DLD1 (cell line): Measurements from ENCODE around the gene GPANK1.

Experiments used
- in situ Hi-C: cut with HindIII; loops from 2 replicates; pipeline ENCODE4 v1.10.0; 2017; ENCODE audit warnings: low sequenced_read_pairs

The GPANK1 gene

GRCh38 chr6:31643818-31644454 lies 20.9 kb downstream of the GPANK1 start:
- in situ Hi-C loops, result no loop called here

GRCh38 chr6:31642798-31643570 lies 21.8 kb downstream of the GPANK1 start:
- in situ Hi-C loops, result no loop called here

GRCh38 chr6:31641370-31641769 lies 23.4 kb downstream of the GPANK1 start:
- in situ Hi-C loops, result no loop called here

GRCh38 chr6:31640612-31641011 lies 24.2 kb downstream of the GPANK1 start:
- in situ Hi-C loops, result no loop called here

- in situ Hi-C loops, result no loop called here
These were observed 25.3 kb downstream of the GPANK1 start for GRCh38 chr6:31639449-31639861.

GRCh38 chr6:31639043-31639442 lies 25.8 kb downstream of the GPANK1 start:
- in situ Hi-C loops, result no loop called here

- in situ Hi-C loops, result no loop called here
These were observed 27.9 kb downstream of the GPANK1 start for GRCh38 chr6:31636698-31637596.

GRCh38 chr6:31634969-31635575 lies 29.7 kb downstream of the GPANK1 start:
- in situ Hi-C loops, result no loop called here

GRCh38 chr6:31634131-31634530 lies 30.7 kb downstream of the GPANK1 start:
- in situ Hi-C loops, result no loop called here

- in situ Hi-C loops, result no loop called here
These were observed 31.4 kb downstream of the GPANK1 start for GRCh38 chr6:31633447-31633846.

- in situ Hi-C loops, result no loop called here
These were observed 32.4 kb downstream of the GPANK1 start for GRCh38 chr6:31632279-31632946.

- in situ Hi-C loops, result no loop called here
These were observed 33.0 kb downstream of the GPANK1 start for GRCh38 chr6:31631681-31632278.

GRCh38 chr6:31631209-31631608 lies 33.6 kb downstream of the GPANK1 start:
- in situ Hi-C loops, result no loop called here

GRCh38 chr6:31630177-31630934 lies 34.4 kb downstream of the GPANK1 start:
- in situ Hi-C loops, result no loop called here

GRCh38 chr6:31629014-31629413 lies 35.8 kb downstream of the GPANK1 start:
- in situ Hi-C loops, result no loop called here

- in situ Hi-C loops, result no loop called here
These were observed 37.0 kb downstream of the GPANK1 start for GRCh38 chr6:31627690-31628287.

- in situ Hi-C loops, result no loop called here
These were observed 37.8 kb downstream of the GPANK1 start for GRCh38 chr6:31626952-31627351.

GRCh38 chr6:31624070-31624469 lies 40.7 kb downstream of the GPANK1 start:
- in situ Hi-C loops, result no loop called here

- in situ Hi-C loops, result no loop called here
These were observed 42.1 kb downstream of the GPANK1 start for GRCh38 chr6:31622684-31623091.
